ENCODE data around the gene A2M. TPM values are rescaled to one million over a fixed set of nuclear protein-coding genes. Genes with fewer than 3 reads are reported as not detected.

The A2M gene
- total and polyA plus RNA-seq, 9 of the 15 experiments (the other 6 are each of a cell fraction or from before 2014, with no cell fraction given): 0.08 to 2.3 TPM; not detected in 7

DNA sequence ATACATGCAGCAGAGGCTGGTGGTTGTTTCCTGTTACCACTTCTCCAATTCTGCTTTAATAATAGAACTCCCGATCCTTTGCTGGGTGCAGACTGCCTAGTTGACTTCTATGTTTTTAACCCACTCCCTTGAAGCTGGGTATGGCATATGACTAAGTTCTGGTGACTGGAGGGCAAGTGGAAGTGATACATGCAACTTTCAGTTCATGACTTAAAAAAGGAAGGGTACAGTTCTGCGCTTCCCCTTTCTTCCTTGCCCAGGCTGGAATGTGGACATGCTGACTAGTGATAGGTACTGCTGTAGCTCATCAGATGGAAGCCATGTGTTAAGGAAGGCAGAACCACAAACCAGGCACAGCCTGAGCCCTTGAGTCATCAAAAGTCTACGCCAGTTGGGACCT lies 2.4 kb upstream of the A2M start (continued):
- TF ChIP-seq ZNF512 (tag; IDR thresholded peaks at IDR 0.05) (no peak), CBX2 (IDR thresholded peaks at IDR 0.05; ENCODE audit: insufficient read depth, low read length, poor library complexity, severe bottlenecking) (no peak)

GRCh38 chr12:9114946-9115345 lies 773 bp downstream of the A2M start:
- H3K27ac ChIP-seq (ENCODE audit: extremely low read depth, low read depth, low read length): no peak overlapping the region
- no peaks in the 10 kb centered on the region for H4K20me1 ChIP-seq (replicated peaks; ENCODE audit: control insufficient read depth, insufficient read depth, low read length)
- H3K9me3 ChIP-seq (replicated peaks; ENCODE audit: control insufficient read depth, insufficient read depth, low read depth, low read length): no peaks in the 10 kb centered on the region
- no TSS peak for BruUV-seq (replicated peaks)
- no peaks in the 10 kb centered on the region for H3K36me3 ChIP-seq (ENCODE audit: control insufficient read depth, insufficient read depth, low read length)
- no peak overlapping the region for H3K9ac ChIP-seq (ENCODE audit: insufficient read depth in 1 of 2, low read depth in 2 of 2, low read length in 2 of 2)
- TF ChIP-seq TSHZ1 (CRISPR knock-in tag; IDR thresholded peaks at IDR 0.05): no peak
- TF ChIP-seq C11orf30 (IDR thresholded peaks at IDR 0.05; ENCODE audit: low read depth): no peak
- no peak for TF ChIP-seq KLF13 (tag; IDR thresholded peaks at IDR 0.05; ENCODE audit: borderline replicate concordance, low read depth)
- no peak for TF ChIP-seq RB1 (IDR thresholded peaks at IDR 0.05; ENCODE audit: low read depth)
- DNase-seq (ENCODE audit: extremely low read depth in 1 of 4, low spot score in 3 of 4): no peak
- FAIRE-seq: no peak
- H3K4me3 ChIP-seq: no peak overlapping the region
- no peak overlapping the region for H3K4me2 ChIP-seq (ENCODE audit: insufficient read depth, low read length)
- intact Hi-C loops (cut with micrococcal nuclease) (no loop called here), in situ Hi-C loops (cut with MboI) (no loop called here)
- no peaks in the 10 kb centered on the region; a peak in 1 of 5 replicates for H3K27me3 ChIP-seq (ENCODE audit: control insufficient read depth in 2 of 2, insufficient read depth in 2 of 2, low read length in 2 of 2)
- ChIA-PET CTCF (ENCODE audit: low intra/inter-chr PET ratio) (no interaction called here), POLR2A (no interaction called here)
- H3K9me1 ChIP-seq (ENCODE audit: control insufficient read depth, insufficient read depth, low read length): no peaks in the 10 kb centered on the region
- no peak for ATAC-seq
- no peaks in the 10 kb centered on the region for H3K4me1 ChIP-seq (replicated peaks in 1 of 2; ENCODE audit: control insufficient read depth in 2 of 2, insufficient read depth in 2 of 2, low read length in 2 of 2)
- H2AFZ ChIP-seq (ENCODE audit: low read depth, low read length): no peak overlapping the region
- H3K79me2 ChIP-seq (ENCODE audit: control insufficient read depth, insufficient read depth, low read length): no peaks in the 10 kb centered on the region

Data from K562 (cell line).